ENCODE results near the gene KRTAP10-5.

KRTAP10-5 gene

GRCh38 chr21:44549525-44550211, 30.7 kb downstream of the KRTAP10-5 start:
- DNase-seq (ENCODE audit: low spot score): no peak

GRCh38 chr21:44548922-44549321, 31.5 kb downstream of the KRTAP10-5 start:
- DNase-seq (ENCODE audit: low spot score): no peak

GRCh38 chr21:44548381-44548780, 32.0 kb downstream of the KRTAP10-5 start:
- DNase-seq (ENCODE audit: low spot score): no peak

GRCh38 chr21:44547656-44548331, 32.6 kb downstream of the KRTAP10-5 start:
- DNase-seq (ENCODE audit: low spot score): no peak

GRCh38 chr21:44544566-44544965, 35.8 kb downstream of the KRTAP10-5 start:
- DNase-seq (ENCODE audit: low spot score): no peak

GRCh38 chr21:44542716-44543115, 37.7 kb downstream of the KRTAP10-5 start:
- no peak for DNase-seq (ENCODE audit: low spot score)

- no peak for DNase-seq (ENCODE audit: low spot score)
Measured at GRCh38 chr21:44540741-44541288, 39.6 kb downstream of the KRTAP10-5 start.

GRCh38 chr21:44539991-44540666, 40.3 kb downstream of the KRTAP10-5 start, which contains the start of gene KRTAP10-1:
Gene KRTAP10-1 (minus strand): TSS chr21:44540195. CDS start chr21:44540150, 45 bp downstream.
- no peak for DNase-seq (ENCODE audit: low spot score)

GRCh38 chr21:44539046-44539445, 41.4 kb downstream of the KRTAP10-5 start:
- DNase-seq (ENCODE audit: low spot score): no peak

GRCh38 chr21:44537930-44538911, 42.2 kb downstream of the KRTAP10-5 start:
- no peak for DNase-seq (ENCODE audit: low spot score)

- DNase-seq (ENCODE audit: low spot score): no peak
Measured at GRCh38 chr21:44535963-44536362, 44.4 kb downstream of the KRTAP10-5 start.

GRCh38 chr21:44534688-44535087, 45.7 kb downstream of the KRTAP10-5 start:
- no peak for DNase-seq (ENCODE audit: low spot score)

GRCh38 chr21:44533891-44534627, 46.3 kb downstream of the KRTAP10-5 start:
- no peak for DNase-seq (ENCODE audit: low spot score)

GRCh38 chr21:44533121-44533890, 47.1 kb downstream of the KRTAP10-5 start:
- DNase-seq (ENCODE audit: low spot score): no peak

GRCh38 chr21:44532712-44533111, 47.7 kb downstream of the KRTAP10-5 start:
- no peak for DNase-seq (ENCODE audit: low spot score)

- DNase-seq (ENCODE audit: low spot score): no peak
Measured at GRCh38 chr21:44531606-44532564, 48.5 kb downstream of the KRTAP10-5 start.

- no peak for DNase-seq (ENCODE audit: low spot score)
Measured at GRCh38 chr21:44530903-44531605, 49.4 kb downstream of the KRTAP10-5 start.

GRCh38 chr21:44530221-44530902, 50.0 kb downstream of the KRTAP10-5 start:
- no peak for DNase-seq (ENCODE audit: low spot score)
